H1 (cell line): ENCODE data around the gene ZSCAN5A. TPM values are rescaled to one million over a fixed set of nuclear protein-coding genes. Genes with fewer than 3 reads are reported as not detected.

Experiments
- POLR2A ChIP-seq, 2 experiments: IDR thresholded peaks; 1 replicate in 1 of 2; 2 replicates in 1 of 2; pipeline ENCODE4 v1.6.1; 2011; ENCODE audit warnings: low read depth in 2 of 2, low read length in 2 of 2, mild to moderate bottlenecking in 2 of 2; ENCODE audit errors: control extremely low read depth in 1 of 2
- RBBP5 ChIP-seq: IDR thresholded peaks from 2 replicates; pipeline ENCODE4 v1.7.1; 2012; ENCODE audit warnings: low read depth, mild to moderate bottlenecking, inconsistent platforms, low read length, moderate library complexity, borderline replicate concordance
- SP1 ChIP-seq: IDR thresholded peaks from 2 replicates; pipeline ENCODE4 v1.6.1; 2011; ENCODE audit warnings: low read depth, low read length
- SUZ12 ChIP-seq: fragments of 200-600 bp; sonication (generic); IDR thresholded peaks from 2 replicates; pipeline ENCODE4 v1.6.1; 2012; ENCODE audit warnings: mild to moderate bottlenecking, inconsistent platforms, low read length, moderate library complexity, mixed read lengths
- TAF7 ChIP-seq: optimal IDR thresholded peaks from 2 replicates; pipeline ENCODE3; 2011; ENCODE audit warnings: low read depth, mild to moderate bottlenecking, inconsistent platforms, low read length, moderate library complexity, borderline replicate concordance
- polyA plus RNA-seq, 7 experiments: library from polyadenylated mRNA; depleted of rRNA in 3 of 7; stranded (reverse) in 5 of 7; unstranded in 2 of 7; fragments of >200 nt in 5 of 7; fragments of 200-250 nt in 2 of 7; gene quantifications; 1 replicate in 5 of 7; 2 replicates in 1 of 7; 4 replicates in 1 of 7; pipeline versions ENCODE4 v1.2.1 to v1.2.3, GENCODE V29; 2011 to 2013; ENCODE audit warnings: missing spikeins in 2 of 7, mixed read lengths in 2 of 7
- total RNA-seq: library from RNA; stranded (reverse); fragmentation: NEBNext Ultra II Directional; extraction: Animal tissue kit (Norgen Biotek cat#: 25700); gene quantifications from 2 replicates; pipeline ENCODE4 v1.2.1, GENCODE V29; 2021

ZSCAN5A gene
- total and polyA plus RNA-seq, 2 of the 8 experiments (the other 6 are each of a cell fraction or from before 2014, with no cell fraction given) = 8.6 to 11.0 TPM

- TF ChIP-seq TAF7 (no peak), SP1 (no peak), RBBP5 (no peak), SUZ12 (no peak), POLR2A (IDR thresholded peaks at IDR 0.05; ENCODE audit: control extremely low read depth in 1 of 2, low read depth in 2 of 2, low read length in 2 of 2) (no peak)
These were observed 105.5 kb downstream of the ZSCAN5A start (continued) for GRCh38 chr19:56209091-56209490.
